K562 (cell line): ENCODE measurements around the gene DDR1. TPM values are rescaled to one million over a fixed set of nuclear protein-coding genes. Genes with fewer than 3 reads are reported as not detected.

Experiments
- BACH1 ChIP-seq: fragments of 200-800 bp; sonication (Bioruptor generic); IDR thresholded peaks from 2 replicates; pipeline ENCODE4 v1.6.1; 2016; ENCODE audit warnings: missing genetic modification characterization, missing compliant biosample characterization
- BDP1 ChIP-seq: IDR thresholded peaks from 3 replicates; pipeline ENCODE4 v1.6.1; 2011; ENCODE audit not compliant: insufficient read length, insufficient read depth
- CREBBP ChIP-seq: IDR thresholded peaks from one replicate; pipeline ENCODE4 v1.6.1; 2012; ENCODE audit warnings: low read depth, mild to moderate bottlenecking, control low read depth, inconsistent platforms, low read length
- ETV6 ChIP-seq, 3 experiments: fragments of 150-350 bp in 1 of 3; sonication (generic) in 1 of 3; formaldehyde crosslinking in 1 of 3; IDR thresholded peaks; 2 replicates each; pipeline versions ENCODE4 v1.6.1 to v1.8.0; 2014 to 2022; ENCODE audit warnings: borderline replicate concordance in 2 of 3, low read depth in 2 of 3, antibody characterized with exemption in 1 of 3, low read length in 1 of 3, mild to moderate bottlenecking in 1 of 3, missing genetic modification reagents in 1 of 3
- HMG20A ChIP-seq: fragments of 450-650 bp; formaldehyde crosslinking; conservative IDR thresholded peaks from 2 replicates; pipeline ENCODE4 v1.4.0; 2020; ENCODE audit warnings: mild to moderate bottlenecking, mixed read lengths
- ILF3 ChIP-seq: fragments of 450-650 bp; IDR thresholded peaks from 2 replicates; pipeline ENCODE4 v1.6.1; 2018; ENCODE audit warnings: antibody characterized with exemption, mild to moderate bottlenecking, moderate library complexity, borderline replicate concordance
- RAD51 ChIP-seq: fragments of 450-650 bp; IDR thresholded peaks from 2 replicates; pipeline ENCODE4 v1.7.1; 2016; ENCODE audit warnings: low read depth, mild to moderate bottlenecking, borderline replicate concordance
- SAP30 ChIP-seq: fragments of 200-600 bp; sonication (generic); IDR thresholded peaks from 2 replicates; pipeline ENCODE4 v1.6.1; 2012; ENCODE audit warnings: borderline replicate concordance, low read depth, mild to moderate bottlenecking, moderate library complexity, low read length, control low read depth, inconsistent platforms; ENCODE audit not compliant: insufficient read depth, poor library complexity, severe bottlenecking
- STAG1 ChIP-seq: sonication (generic); formaldehyde crosslinking; IDR thresholded peaks from 2 replicates; pipeline ENCODE4 v1.5.0; 2020; ENCODE audit warnings: missing genetic modification reagents, borderline replicate concordance
- STAT5B ChIP-seq: fragments of 250-450 bp; sonication (Bioruptor Pico); IDR thresholded peaks from 2 replicates; pipeline ENCODE4 v1.8.0; 2021; ENCODE audit warnings: mild to moderate bottlenecking, inconsistent platforms
- ZNF3 ChIP-seq: fragments of 250-450 bp; sonication (Bioruptor Pico); IDR thresholded peaks from 2 replicates; pipeline ENCODE4 v1.5.0; 2021; ENCODE audit warnings: mild to moderate bottlenecking, moderate library complexity
- ZNF445 ChIP-seq: fragments of 250-450 bp; sonication (Bioruptor Pico); IDR thresholded peaks from 2 replicates; pipeline ENCODE4 v1.4.0; 2020; ENCODE audit warnings: low read depth, mild to moderate bottlenecking, moderate library complexity
- polyA plus RNA-seq, 8 experiments: library from polyadenylated mRNA; depleted of rRNA in 4 of 8; stranded (reverse) in 5 of 8; unstranded in 3 of 8; fragments of >200 nt; fragmentation: Nextera tagmentation in 2 of 8; fragmentation: Illumina TruSeq in 1 of 8; extraction: Ambion mirVana in 2 of 8; extraction: Trizol in 1 of 8; gene quantifications; 2 replicates each; pipeline versions ENCODE4 v1.2.1 to v1.2.3, GENCODE V29; 2011 to 2014; ENCODE audit warnings: inconsistent platforms in 1 of 8, missing spikeins in 1 of 8
- total RNA-seq, 7 experiments: library from RNA; depleted of rRNA in 6 of 7; stranded (reverse); fragments of >200 nt in 6 of 7; fragmentation: Illumina TruSeq in 2 of 7; extraction: Trizol in 2 of 7; gene quantifications; 2 replicates each; pipeline versions ENCODE4 v1.2.1 to v1.2.3, GENCODE V29; 2011 to 2021; ENCODE audit warnings: low replicate concordance in 1 of 7
- TF ChIP-seq, protein P1 (sequence below): sonication (generic); formaldehyde crosslinking; IDR thresholded peaks from 2 replicates; pipeline ENCODE4 v1.8.0; 2022; ENCODE audit warnings: mild to moderate bottlenecking, missing genetic modification reagents
- TF ChIP-seq, protein P2 (sequence below): fragments of 250-450 bp; sonication (Bioruptor Pico); IDR thresholded peaks from 2 replicates; pipeline ENCODE4 v1.4.0; 2020; ENCODE audit warnings: mild to moderate bottlenecking, moderate library complexity
- TF ChIP-seq, protein P3 (sequence below): fragments of 450-650 bp; IDR thresholded peaks from 2 replicates; pipeline ENCODE4 v1.6.1; 2016; ENCODE audit warnings: mild to moderate bottlenecking
- TF ChIP-seq, protein P4 (sequence below): fragments of 450-650 bp; formaldehyde crosslinking; IDR thresholded peaks from 2 replicates; pipeline ENCODE4 v1.4.0; 2020; ENCODE audit warnings: mild to moderate bottlenecking, moderate library complexity

DDR1 gene
- total and polyA plus RNA-seq, 9 of the 15 experiments (the other 6 are each of a cell fraction or from before 2014, with no cell fraction given), result 1.4 to 44.6 (median 12.2) TPM

DNA sequence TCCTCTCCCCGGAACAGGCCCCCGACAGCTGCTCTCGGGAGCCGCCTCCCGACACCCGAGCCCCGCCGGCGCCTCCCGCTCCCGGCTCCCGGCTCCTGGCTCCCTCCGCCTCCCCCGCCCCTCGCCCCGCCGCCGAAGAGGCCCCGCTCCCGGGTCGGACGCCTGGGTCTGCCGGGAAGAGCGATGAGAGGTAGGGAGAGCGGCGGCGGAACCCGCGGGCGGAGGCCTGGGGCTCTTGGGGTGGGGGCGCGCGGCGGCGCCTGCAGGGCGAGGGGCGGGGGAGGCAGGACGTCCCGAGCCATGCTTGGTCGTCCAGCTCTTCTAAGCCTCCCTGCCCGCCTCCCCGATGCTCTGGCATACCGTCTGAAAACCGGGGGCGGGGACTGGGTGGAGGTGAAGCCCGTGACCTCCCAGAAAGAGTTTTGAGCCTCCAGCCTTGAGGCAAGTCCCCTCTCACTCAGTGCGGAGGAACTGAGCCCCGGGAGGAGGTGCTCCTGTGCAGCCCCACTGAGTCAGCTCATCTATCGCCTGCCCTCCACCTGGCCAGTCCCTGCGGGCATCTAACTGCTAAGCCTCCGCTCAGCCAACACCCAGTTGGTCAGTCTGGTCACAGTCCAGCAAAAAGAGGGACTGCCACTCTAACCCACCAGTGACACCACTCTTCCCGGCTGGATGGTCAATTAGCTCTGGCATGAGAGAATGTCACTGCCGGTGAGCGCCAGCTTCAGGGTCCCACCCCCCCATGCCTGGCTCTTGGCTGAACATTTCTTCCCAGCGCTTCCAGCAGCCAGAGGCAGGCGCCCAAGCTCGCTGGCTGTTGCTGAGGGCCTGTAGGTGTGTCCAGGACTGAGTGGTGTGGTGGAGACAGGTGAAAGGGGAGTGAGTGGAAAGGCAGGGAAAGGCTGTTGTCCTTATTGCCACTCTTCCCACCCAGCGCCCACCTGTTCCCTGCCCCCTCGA lies 482 bp downstream of the DDR1 start (continued):
- TF ChIP-seq ZNF445 (CRISPR knock-in tag), result no peak
- TF ChIP-seq, protein P1, sequence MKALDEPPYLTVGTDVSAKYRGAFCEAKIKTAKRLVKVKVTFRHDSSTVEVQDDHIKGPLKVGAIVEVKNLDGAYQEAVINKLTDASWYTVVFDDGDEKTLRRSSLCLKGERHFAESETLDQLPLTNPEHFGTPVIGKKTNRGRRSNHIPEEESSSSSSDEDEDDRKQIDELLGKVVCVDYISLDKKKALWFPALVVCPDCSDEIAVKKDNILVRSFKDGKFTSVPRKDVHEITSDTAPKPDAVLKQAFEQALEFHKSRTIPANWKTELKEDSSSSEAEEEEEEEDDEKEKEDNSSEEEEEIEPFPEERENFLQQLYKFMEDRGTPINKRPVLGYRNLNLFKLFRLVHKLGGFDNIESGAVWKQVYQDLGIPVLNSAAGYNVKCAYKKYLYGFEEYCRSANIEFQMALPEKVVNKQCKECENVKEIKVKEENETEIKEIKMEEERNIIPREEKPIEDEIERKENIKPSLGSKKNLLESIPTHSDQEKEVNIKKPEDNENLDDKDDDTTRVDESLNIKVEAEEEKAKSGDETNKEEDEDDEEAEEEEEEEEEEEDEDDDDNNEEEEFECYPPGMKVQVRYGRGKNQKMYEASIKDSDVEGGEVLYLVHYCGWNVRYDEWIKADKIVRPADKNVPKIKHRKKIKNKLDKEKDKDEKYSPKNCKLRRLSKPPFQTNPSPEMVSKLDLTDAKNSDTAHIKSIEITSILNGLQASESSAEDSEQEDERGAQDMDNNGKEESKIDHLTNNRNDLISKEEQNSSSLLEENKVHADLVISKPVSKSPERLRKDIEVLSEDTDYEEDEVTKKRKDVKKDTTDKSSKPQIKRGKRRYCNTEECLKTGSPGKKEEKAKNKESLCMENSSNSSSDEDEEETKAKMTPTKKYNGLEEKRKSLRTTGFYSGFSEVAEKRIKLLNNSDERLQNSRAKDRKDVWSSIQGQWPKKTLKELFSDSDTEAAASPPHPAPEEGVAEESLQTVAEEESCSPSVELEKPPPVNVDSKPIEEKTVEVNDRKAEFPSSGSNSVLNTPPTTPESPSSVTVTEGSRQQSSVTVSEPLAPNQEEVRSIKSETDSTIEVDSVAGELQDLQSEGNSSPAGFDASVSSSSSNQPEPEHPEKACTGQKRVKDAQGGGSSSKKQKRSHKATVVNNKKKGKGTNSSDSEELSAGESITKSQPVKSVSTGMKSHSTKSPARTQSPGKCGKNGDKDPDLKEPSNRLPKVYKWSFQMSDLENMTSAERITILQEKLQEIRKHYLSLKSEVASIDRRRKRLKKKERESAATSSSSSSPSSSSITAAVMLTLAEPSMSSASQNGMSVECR (CRISPR knock-in tag), result no peak
- TF ChIP-seq, protein P2, sequence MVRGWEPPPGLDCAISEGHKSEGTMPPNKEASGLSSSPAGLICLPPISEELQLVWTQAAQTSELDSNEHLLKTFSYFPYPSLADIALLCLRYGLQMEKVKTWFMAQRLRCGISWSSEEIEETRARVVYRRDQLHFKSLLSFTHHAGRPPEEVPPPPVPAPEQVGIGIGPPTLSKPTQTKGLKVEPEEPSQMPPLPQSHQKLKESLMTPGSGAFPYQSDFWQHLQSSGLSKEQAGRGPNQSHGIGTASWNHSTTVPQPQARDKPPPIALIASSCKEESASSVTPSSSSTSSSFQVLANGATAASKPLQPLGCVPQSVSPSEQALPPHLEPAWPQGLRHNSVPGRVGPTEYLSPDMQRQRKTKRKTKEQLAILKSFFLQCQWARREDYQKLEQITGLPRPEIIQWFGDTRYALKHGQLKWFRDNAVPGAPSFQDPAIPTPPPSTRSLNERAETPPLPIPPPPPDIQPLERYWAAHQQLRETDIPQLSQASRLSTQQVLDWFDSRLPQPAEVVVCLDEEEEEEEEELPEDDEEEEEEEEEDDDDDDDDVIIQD, result no peak
- TF ChIP-seq, protein P3, sequence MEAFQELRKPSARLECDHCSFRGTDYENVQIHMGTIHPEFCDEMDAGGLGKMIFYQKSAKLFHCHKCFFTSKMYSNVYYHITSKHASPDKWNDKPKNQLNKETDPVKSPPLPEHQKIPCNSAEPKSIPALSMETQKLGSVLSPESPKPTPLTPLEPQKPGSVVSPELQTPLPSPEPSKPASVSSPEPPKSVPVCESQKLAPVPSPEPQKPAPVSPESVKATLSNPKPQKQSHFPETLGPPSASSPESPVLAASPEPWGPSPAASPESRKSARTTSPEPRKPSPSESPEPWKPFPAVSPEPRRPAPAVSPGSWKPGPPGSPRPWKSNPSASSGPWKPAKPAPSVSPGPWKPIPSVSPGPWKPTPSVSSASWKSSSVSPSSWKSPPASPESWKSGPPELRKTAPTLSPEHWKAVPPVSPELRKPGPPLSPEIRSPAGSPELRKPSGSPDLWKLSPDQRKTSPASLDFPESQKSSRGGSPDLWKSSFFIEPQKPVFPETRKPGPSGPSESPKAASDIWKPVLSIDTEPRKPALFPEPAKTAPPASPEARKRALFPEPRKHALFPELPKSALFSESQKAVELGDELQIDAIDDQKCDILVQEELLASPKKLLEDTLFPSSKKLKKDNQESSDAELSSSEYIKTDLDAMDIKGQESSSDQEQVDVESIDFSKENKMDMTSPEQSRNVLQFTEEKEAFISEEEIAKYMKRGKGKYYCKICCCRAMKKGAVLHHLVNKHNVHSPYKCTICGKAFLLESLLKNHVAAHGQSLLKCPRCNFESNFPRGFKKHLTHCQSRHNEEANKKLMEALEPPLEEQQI, result no peak
- TF ChIP-seq SAP30, result no peak
- no peak for TF ChIP-seq BDP1
- TF ChIP-seq CREBBP, result no peak
- no peak for TF ChIP-seq ETV6 (IDR thresholded peaks at IDR 0.05; ENCODE audit: borderline replicate concordance in 1 of 2, low read depth in 2 of 2, low read length in 1 of 2)
- TF ChIP-seq ETV6 (CRISPR knock-in tag; IDR thresholded peaks at IDR 0.05; ENCODE audit: borderline replicate concordance), result no peak
- TF ChIP-seq BACH1 (tag), result no peak
- TF ChIP-seq, protein P4, sequence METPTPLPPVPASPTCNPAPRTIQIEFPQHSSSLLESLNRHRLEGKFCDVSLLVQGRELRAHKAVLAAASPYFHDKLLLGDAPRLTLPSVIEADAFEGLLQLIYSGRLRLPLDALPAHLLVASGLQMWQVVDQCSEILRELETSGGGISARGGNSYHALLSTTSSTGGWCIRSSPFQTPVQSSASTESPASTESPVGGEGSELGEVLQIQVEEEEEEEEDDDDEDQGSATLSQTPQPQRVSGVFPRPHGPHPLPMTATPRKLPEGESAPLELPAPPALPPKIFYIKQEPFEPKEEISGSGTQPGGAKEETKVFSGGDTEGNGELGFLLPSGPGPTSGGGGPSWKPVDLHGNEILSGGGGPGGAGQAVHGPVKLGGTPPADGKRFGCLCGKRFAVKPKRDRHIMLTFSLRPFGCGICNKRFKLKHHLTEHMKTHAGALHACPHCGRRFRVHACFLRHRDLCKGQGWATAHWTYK (CRISPR knock-in tag), result no peak
- no peak for TF ChIP-seq ZNF3 (CRISPR knock-in tag)
- TF ChIP-seq ILF3, result no peak
- TF ChIP-seq HMG20A (CRISPR knock-in tag), result no peak
- no peak for TF ChIP-seq STAG1
- no peak for TF ChIP-seq RAD51
- no peak for TF ChIP-seq STAT5B (CRISPR knock-in tag)
